ENCODE measurements around the gene FHAD1.

Gene FHAD1

DNA sequence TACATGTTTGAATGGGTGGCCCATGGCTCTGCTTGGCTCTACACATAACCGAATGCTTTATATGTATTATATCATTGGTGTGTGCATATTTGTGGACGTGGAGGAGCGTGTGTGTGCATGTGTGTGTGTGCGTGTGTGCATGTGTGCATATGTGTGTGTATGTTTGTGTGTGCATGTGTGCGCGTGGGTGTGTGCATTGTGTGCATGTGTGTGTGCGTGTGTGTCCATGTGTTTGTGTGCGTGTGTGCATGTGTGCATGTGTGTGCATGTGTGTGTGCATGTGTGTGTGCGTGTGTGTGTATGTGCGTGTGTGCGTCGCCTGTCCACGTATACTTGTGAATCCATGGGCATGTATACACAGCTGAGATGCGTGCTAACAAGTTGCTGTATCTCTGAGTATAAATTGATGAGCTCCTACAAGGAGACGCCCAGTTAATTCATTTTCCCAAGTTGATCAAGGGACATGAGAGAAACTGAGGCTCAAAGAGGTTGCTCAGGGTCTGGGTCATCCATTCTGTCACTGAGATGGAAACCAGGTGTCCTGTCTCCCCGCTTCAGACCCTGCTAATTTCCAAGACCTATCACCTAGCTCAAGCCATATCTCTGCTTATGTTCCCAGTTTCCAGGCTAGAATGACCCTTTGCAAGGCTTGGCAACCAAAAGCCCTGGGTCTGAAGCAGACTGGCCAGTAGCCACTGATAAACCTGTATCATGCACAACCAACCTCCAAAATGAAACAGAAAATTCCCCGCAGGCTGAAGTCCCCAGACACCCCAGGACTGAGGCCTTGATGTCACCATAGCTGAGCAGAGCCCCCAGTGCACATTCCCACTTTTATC lies 188.4 kb downstream of the FHAD1 start:
- no peak for DNase-seq
- in situ Hi-C loops (cut with MboI; ENCODE audit: low pct_unique_long_range_greater_than_20kb, low sequenced_read_pairs) = no loop called here

DNA sequence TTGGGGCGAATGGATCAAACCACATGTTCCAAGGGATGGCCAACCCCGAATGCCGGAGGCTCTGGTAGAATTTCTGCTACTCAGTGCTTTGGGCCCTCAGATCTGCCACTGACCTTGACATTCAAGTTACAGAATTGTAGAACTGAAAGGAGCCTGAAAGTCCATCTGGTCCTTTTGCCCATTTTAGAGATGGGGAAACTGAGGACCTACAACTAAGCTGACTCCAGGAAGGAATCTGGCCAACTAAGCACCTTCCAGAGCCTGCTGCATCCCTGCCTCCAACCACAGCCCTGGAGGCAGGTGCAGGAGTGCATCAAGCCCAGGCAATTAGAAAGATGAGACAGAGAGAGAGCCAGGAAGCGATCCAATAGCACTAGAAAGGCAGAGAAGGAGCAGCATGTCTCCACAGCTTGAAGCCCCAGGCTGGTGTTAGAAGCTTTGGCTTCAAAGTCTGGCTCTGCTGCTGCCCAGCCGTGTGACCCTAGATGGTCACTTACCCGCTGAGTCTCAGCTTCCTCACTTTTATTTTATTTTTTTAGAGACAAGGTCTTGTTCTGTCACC lies 189.9 kb downstream of the FHAD1 start:
- no peak for DNase-seq
- in situ Hi-C loops (cut with MboI; ENCODE audit: low pct_unique_long_range_greater_than_20kb, low sequenced_read_pairs) = no loop called here

DNA sequence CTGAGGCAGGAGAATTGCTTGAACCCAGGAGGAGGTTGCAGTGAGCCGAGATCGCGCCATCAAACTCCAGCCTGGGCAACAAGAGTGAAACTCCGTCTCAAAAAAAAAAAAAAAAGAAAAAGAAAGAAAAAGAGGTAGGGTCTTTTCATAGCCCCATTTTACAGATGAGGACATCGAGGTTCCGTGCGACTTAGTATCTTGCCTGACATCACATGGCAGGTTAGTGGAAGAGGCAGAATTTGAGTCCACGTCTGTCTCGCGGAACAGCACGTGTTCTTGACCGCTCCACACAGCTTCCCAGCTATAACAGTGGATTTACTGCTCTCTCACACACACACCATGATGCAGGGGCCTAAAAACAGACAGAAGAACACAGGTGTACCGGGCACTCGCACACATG lies 192.3 kb downstream of the FHAD1 start:
- in situ Hi-C loops (cut with MboI; ENCODE audit: low pct_unique_long_range_greater_than_20kb, low sequenced_read_pairs) = no loop called here
- no peak for DNase-seq

DNA sequence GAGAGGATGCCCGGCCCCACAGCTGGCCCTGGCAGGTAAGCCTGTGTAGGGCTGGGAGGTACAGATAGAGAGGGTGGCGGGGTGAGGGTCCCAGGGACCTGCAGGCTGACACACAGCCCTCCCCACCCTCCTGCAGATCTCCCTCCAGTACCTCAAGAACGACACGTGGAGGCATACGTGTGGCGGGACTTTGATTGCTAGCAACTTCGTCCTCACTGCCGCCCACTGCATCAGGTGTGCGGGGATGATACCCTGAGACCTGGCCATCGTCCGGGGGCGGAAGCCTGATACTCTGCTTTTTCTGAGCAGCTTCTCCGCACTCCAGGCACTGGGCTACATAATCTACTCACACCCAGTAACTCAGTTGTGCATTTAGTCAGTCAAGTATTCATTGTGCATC lies 193.3 kb downstream of the FHAD1 start:
- no peak for DNase-seq
- in situ Hi-C loops (cut with MboI; ENCODE audit: low pct_unique_long_range_greater_than_20kb, low sequenced_read_pairs) = no loop called here

DNA sequence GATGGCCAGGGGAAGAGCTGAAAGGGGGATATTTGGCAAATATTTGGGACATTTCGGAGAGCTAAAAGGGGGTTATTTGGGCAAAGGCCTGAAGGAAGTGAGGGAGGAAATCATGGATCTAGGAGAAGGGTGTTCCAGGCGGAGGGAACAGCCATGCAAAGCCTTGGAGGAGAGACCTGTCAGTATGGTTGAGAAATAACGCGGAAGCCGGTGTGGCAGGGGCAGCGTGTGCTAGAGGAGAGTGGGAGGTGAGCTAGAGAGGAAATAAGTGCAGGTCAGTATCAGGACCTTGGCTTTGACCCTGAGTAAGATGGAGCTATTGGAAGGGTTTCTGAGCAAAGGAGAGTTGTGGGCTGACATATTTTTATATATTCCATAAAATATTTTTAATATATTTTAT lies 194.2 kb downstream of the FHAD1 start:
- in situ Hi-C loops (cut with MboI; ENCODE audit: low pct_unique_long_range_greater_than_20kb, low sequenced_read_pairs) = no loop called here

DNA sequence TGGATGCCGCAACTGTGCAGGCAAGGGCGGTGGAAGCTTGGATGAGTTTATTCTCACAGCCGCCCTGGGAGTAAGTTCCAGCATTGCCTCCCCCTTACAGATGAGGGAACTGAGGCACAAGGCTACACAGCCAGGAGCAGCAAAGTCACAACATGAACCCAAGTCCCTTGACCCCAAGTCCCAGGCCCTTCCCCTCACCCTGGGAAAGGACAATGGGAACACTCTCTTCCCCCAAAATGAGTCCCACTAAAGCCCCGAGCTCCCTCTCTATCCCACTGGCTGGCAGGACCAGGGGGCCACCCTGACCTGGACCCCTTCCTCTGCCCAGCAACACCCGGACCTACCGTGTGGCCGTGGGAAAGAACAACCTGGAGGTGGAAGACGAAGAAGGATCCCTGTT lies 195.1 kb downstream of the FHAD1 start:
- in situ Hi-C loops (cut with MboI; ENCODE audit: low pct_unique_long_range_greater_than_20kb, low sequenced_read_pairs) = no loop called here
- no peak for DNase-seq

More for the DNA sequence above, 194.2 kb downstream of the FHAD1 start:
- no peak for DNase-seq

DNA sequence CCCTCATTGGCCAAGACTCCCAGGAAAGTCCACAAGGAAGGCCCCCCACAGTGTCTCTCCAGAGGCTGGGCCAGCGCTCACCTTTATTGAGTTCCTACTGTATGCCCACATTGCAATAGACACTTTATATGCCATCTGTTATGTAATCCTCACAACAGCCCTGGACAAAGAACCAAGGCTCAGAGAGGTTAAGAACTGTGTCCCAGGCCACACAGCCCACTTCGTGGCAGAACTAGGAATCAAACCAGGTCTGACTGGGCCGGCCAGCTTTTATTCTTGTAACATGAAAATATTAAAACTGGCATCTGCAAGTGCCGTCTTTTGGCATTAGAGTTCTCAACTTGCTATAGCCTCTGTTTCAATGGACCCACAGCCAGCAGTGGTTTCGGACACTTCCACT lies 195.7 kb downstream of the FHAD1 start:
- in situ Hi-C loops (cut with MboI; ENCODE audit: low pct_unique_long_range_greater_than_20kb, low sequenced_read_pairs) = no loop called here
- DNase-seq = no peak

DNA sequence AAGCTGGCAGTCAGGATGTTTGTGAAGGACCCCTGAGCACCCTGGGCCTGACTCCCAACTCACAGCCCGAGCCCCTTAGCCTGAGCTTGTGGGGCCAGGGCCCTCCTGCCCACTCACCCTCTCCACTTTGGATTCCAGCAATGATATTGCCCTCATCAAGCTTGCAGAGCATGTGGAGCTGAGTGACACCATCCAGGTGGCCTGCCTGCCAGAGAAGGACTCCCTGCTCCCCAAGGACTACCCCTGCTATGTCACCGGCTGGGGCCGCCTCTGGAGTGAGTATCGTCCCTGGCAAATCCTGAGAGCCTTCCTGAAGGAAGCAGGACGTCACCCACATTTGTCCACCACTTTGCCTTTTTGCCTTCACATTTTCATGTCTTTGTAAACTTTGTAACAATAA lies 196.3 kb downstream of the FHAD1 start:
- in situ Hi-C loops (cut with MboI; ENCODE audit: low pct_unique_long_range_greater_than_20kb, low sequenced_read_pairs) = no loop called here
- DNase-seq = no peak

DNA sequence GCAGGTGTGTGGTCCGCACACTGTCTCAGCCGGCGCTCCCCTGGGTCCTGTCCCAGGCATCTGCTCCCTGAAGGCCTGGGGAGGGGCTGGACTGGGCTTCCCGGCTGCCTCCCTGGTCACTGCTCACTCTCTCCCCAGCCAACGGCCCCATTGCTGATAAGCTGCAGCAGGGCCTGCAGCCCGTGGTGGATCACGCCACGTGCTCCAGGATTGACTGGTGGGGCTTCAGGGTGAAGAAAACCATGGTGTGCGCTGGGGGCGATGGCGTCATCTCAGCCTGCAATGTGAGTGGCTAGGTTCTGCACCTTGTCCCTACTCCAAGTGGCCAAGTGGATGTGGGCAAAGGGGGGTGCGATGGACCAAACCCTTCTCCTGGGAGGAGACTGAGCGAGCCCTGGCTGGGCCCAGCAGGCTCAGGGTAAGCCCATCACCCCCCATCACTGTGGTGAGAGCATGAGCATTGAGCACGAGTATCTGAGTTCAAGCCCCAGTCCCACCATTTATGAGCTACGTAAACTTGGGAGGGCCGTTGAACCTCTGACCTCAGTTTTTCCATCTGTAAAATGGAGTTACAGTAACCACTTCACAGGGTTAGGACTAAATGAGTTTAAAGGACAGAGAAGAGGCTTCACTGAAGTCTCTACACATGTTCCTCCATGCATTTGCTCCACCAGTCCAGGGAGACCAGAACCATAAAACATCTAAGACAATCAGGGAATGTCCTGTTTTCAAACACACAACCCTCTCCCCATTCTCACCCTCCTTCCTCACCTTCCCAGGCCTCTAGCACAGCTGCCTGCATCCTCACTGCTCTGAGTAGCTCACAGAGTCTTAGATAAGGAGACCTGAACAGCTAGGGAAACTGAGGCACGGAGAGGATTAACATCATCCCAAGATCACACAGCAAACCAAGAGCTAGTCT lies 197.7 kb downstream of the FHAD1 start:
- no peak for DNase-seq
- in situ Hi-C loops (cut with MboI; ENCODE audit: low pct_unique_long_range_greater_than_20kb, low sequenced_read_pairs) = no loop called here

DNA sequence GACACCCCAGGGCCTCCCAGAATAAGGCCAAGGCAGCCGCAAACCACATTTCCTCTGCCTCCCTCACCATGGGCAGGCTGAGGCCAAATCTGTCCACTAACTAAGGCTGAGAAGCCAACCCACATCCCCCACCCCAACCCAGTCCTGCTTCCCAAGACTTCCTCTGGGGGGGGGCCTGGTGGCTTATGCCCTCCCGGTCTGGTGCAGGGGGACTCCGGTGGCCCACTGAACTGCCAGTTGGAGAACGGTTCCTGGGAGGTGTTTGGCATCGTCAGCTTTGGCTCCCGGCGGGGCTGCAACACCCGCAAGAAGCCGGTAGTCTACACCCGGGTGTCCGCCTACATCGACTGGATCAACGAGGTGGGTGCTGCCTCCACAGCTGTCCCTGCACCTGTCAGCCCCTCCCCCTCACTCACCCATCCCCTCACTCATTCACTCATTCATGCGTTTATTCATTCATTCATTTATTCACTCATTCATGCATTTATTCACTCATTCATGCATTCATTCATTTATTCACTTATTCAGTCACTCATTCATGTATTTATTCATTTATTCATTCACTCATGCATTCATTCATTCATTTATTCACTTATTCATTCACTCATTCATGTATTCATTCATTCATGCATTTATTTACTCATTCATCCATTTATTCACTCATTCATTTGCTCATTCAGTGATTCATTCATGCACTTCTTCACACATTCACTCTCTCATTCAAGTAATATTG lies 198.5 kb downstream of the FHAD1 start:
- peak; percentile 33 for DNase-seq
- in situ Hi-C loops (cut with MboI; ENCODE audit: low pct_unique_long_range_greater_than_20kb, low sequenced_read_pairs) = no loop called here

DNA sequence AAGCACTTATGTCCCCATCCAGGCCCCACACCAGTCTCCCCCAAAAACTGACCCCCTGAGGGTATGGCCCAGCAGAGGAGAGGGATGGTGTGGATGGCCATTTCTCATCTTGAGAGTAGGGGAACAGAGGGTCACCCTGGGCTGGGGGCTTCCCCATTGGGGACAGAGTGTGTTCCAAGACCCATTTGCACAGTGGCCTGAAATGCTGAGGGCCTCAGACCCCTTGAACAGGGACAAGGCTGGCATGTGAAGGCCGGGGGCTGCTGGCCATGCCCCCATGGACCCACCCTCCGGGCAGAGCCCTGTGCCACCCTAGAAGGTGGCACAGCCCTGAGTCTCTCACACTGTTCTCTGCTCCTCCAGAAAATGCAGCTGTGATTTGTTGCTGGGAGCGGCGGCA lies 199.2 kb downstream of the FHAD1 start:
- no peak for DNase-seq
- in situ Hi-C loops (cut with MboI; ENCODE audit: low pct_unique_long_range_greater_than_20kb, low sequenced_read_pairs) = no loop called here

Data from KBM-7 (cell line).